Measurements from ENCODE around the gene BCO2. TPM values are rescaled to one million over a fixed set of nuclear protein-coding genes. Genes with fewer than 3 reads are reported as not detected.

The BCO2 gene
- total RNA-seq, 1 experiment from 2014 or later: 2.9 TPM

- Histone ChIP-seq H3K9me2 (replicated peaks; ENCODE audit: low read length) (no peaks in the 10 kb centered on the region), H3K27me3 (ENCODE audit: low read length) (no peaks in the 10 kb centered on the region), H3K79me2 (ENCODE audit: low read length) (no peaks in the 10 kb centered on the region), H3K4me3 (ENCODE audit: low read length) (no peak overlapping the region), H2AFZ (ENCODE audit: low read length) (no peak overlapping the region), H3K4me1 (ENCODE audit: insufficient read depth, low read length) (0 out of 2 replicates have a peak, but pooled peaks cover 5% of the 10 kb centered on the region), H3K27ac (ENCODE audit: low read length) (no peak overlapping the region), H3K36me3 (ENCODE audit: low read depth, low read length) (no peaks in the 10 kb centered on the region), H3K9ac (ENCODE audit: low read length) (no peak overlapping the region), H3F3A (ENCODE audit: low read length, unreplicated experiment) (no peaks in the 10 kb centered on the region), H3K4me2 (ENCODE audit: low read length) (no peak overlapping the region), H3K9me3 (ENCODE audit: low read length) (no peaks in the 10 kb centered on the region), H4K20me1 (ENCODE audit: low read length) (no peaks in the 10 kb centered on the region)
- ChIA-PET CTCF (no interaction called here), POLR2A (ENCODE audit: unreplicated experiment) (no interaction called here)
- TF ChIP-seq CTCF (conservative IDR thresholded peaks at IDR 0.05; ENCODE audit: low read depth, low read length): no peak
- TF ChIP-seq EZH2 (IDR thresholded peaks at IDR 0.05; ENCODE audit: low read length, unreplicated experiment): no peak
- no peak for TF ChIP-seq EZH2phosphoT487 (IDR thresholded peaks at IDR 0.05; ENCODE audit: borderline replicate concordance, low read length)
- no peak for ATAC-seq
- DNase-seq: no peak
- no TSS peak for BruUV-seq (replicated peaks)
- intact Hi-C loops (cut with micrococcal nuclease): no loop called here
Measured at GRCh38 chr11:112134473-112134872, 40.8 kb upstream of the BCO2 start.

GRCh38 chr11:112143597-112143996 lies 31.7 kb upstream of the BCO2 start:
- Histone ChIP-seq H3K4me2 (ENCODE audit: low read length) (no peak overlapping the region), H4K20me1 (ENCODE audit: low read length) (no peaks in the 10 kb centered on the region), H3K79me2 (ENCODE audit: low read length) (no peaks in the 10 kb centered on the region), H3K4me1 (ENCODE audit: insufficient read depth, low read length) (no peaks in the 10 kb centered on the region), H3F3A (ENCODE audit: low read length, unreplicated experiment) (no peaks in the 10 kb centered on the region), H3K4me3 (ENCODE audit: low read length) (no peak overlapping the region), H2AFZ (ENCODE audit: low read length) (no peak overlapping the region), H3K36me3 (ENCODE audit: low read depth, low read length) (peaks cover 34% of the 10 kb centered on the region), H3K27ac (ENCODE audit: low read length) (no peak overlapping the region), H3K27me3 (ENCODE audit: low read length) (no peaks in the 10 kb centered on the region), H3K9ac (ENCODE audit: low read length) (no peak overlapping the region), H3K9me3 (ENCODE audit: low read length) (no peaks in the 10 kb centered on the region), H3K9me2 (replicated peaks; ENCODE audit: low read length) (no peaks in the 10 kb centered on the region)
- CTCF ChIA-PET: no interaction called here
- DNase-seq (no peak), ATAC-seq (no peak)
- BruUV-seq (replicated peaks): no TSS peak
- intact Hi-C loops (cut with micrococcal nuclease): no loop called here
- TF ChIP-seq EZH2 (IDR thresholded peaks at IDR 0.05; ENCODE audit: low read length, unreplicated experiment): no peak
- no peak for TF ChIP-seq CTCF (conservative IDR thresholded peaks at IDR 0.05; ENCODE audit: low read depth, low read length)
- TF ChIP-seq EZH2phosphoT487 (IDR thresholded peaks at IDR 0.05; ENCODE audit: borderline replicate concordance, low read length): no peak
- POLR2A ChIA-PET (ENCODE audit: unreplicated experiment): no interaction called here

- H3K4me1 ChIP-seq (ENCODE audit: insufficient read depth, low read length): peaks cover 2% of the 10 kb centered on the region
- CTCF ChIA-PET: no interaction called here
- no peak overlapping the region for H3K27ac ChIP-seq (ENCODE audit: low read length)
- intact Hi-C loops (cut with micrococcal nuclease): no loop called here
- H3K27me3 ChIP-seq (ENCODE audit: low read length): no peaks in the 10 kb centered on the region
- peaks cover 44% of the 10 kb centered on the region for H3K36me3 ChIP-seq (ENCODE audit: low read depth, low read length)
- H2AFZ ChIP-seq (ENCODE audit: low read length): no peak overlapping the region
- ATAC-seq (no peak), DNase-seq (no peak)
- POLR2A ChIA-PET (ENCODE audit: unreplicated experiment): no interaction called here
- H3K4me2 ChIP-seq (ENCODE audit: low read length): no peak overlapping the region
- H3F3A ChIP-seq (ENCODE audit: low read length, unreplicated experiment): no peaks in the 10 kb centered on the region
- H3K79me2 ChIP-seq (ENCODE audit: low read length): peaks cover 12% of the 10 kb centered on the region
- no TSS peak for BruUV-seq (replicated peaks)
- TF ChIP-seq CTCF (conservative IDR thresholded peaks at IDR 0.05; ENCODE audit: low read depth, low read length): no peak
- no peak for TF ChIP-seq EZH2phosphoT487 (IDR thresholded peaks at IDR 0.05; ENCODE audit: borderline replicate concordance, low read length)
- TF ChIP-seq EZH2 (IDR thresholded peaks at IDR 0.05; ENCODE audit: low read length, unreplicated experiment): no peak
- H4K20me1 ChIP-seq (ENCODE audit: low read length): no peaks in the 10 kb centered on the region
- no peak overlapping the region for H3K9ac ChIP-seq (ENCODE audit: low read length)
- H3K4me3 ChIP-seq (ENCODE audit: low read length): no peak overlapping the region
- no peaks in the 10 kb centered on the region for H3K9me3 ChIP-seq (ENCODE audit: low read length)
- H3K9me2 ChIP-seq (replicated peaks; ENCODE audit: low read length): no peaks in the 10 kb centered on the region
Measured at GRCh38 chr11:112150517-112150916, 24.8 kb upstream of the BCO2 start.
